HepG2 (cell line): ENCODE data around the gene THOC6. TPM values are rescaled to one million over a fixed set of nuclear protein-coding genes. Genes with fewer than 3 reads are reported as not detected.

Experiments
- ARID4A ChIP-seq: sonication (generic); formaldehyde crosslinking; IDR thresholded peaks from 2 replicates; pipeline ENCODE4 v1.5.0; 2020; ENCODE audit warnings: mild to moderate bottlenecking, missing genetic modification reagents, borderline replicate concordance
- ATRX ChIP-seq: sonication (generic); formaldehyde crosslinking; IDR thresholded peaks from 2 replicates; pipeline ENCODE4 v1.4.0; 2020; ENCODE audit warnings: missing genetic modification reagents, borderline replicate concordance
- IRF9 ChIP-seq: sonication (generic); formaldehyde crosslinking; IDR thresholded peaks from 2 replicates; pipeline ENCODE4 v1.8.0; 2022; ENCODE audit warnings: missing genetic modification reagents, mild to moderate bottlenecking, borderline replicate concordance
- ISL2 ChIP-seq: sonication (generic); formaldehyde crosslinking; IDR thresholded peaks from 2 replicates; pipeline ENCODE4 v1.5.0; 2020; ENCODE audit warnings: missing genetic modification reagents
- MLXIP ChIP-seq: sonication (generic); formaldehyde crosslinking; IDR thresholded peaks from 2 replicates; pipeline ENCODE4 v1.9.0; 2021; ENCODE audit warnings: missing genetic modification reagents, borderline replicate concordance
- UBTF ChIP-seq: sonication (generic); formaldehyde crosslinking; IDR thresholded peaks from 2 replicates; pipeline ENCODE4 v1.4.0; 2020; ENCODE audit warnings: mild to moderate bottlenecking, missing genetic modification reagents
- ZHX1 ChIP-seq: sonication (generic); formaldehyde crosslinking; IDR thresholded peaks from 2 replicates; pipeline ENCODE4 v1.8.1; 2022; ENCODE audit warnings: low read depth, mild to moderate bottlenecking, missing genetic modification reagents
- ZNF124 ChIP-seq: sonication (generic); formaldehyde crosslinking; IDR thresholded peaks from 2 replicates; pipeline ENCODE4 v1.4.0; 2020; ENCODE audit warnings: missing genetic modification reagents
- ZNF580 ChIP-seq: IDR thresholded peaks from 2 replicates; pipeline ENCODE4 v1.6.1; 2016; ENCODE audit warnings: low read depth, borderline replicate concordance
- ZNF841 ChIP-seq: sonication (generic); formaldehyde crosslinking; IDR thresholded peaks from 2 replicates; pipeline ENCODE4 v1.8.1; 2023; ENCODE audit warnings: missing genetic modification reagents, borderline replicate concordance
- ZNF883 ChIP-seq: sonication (generic); formaldehyde crosslinking; IDR thresholded peaks from 2 replicates; pipeline ENCODE4 v1.5.1; 2020; ENCODE audit warnings: mild to moderate bottlenecking, missing genetic modification reagents; ENCODE audit errors: not compliant biosample characterization
- polyA plus RNA-seq, 8 experiments: library from polyadenylated mRNA; depleted of rRNA in 3 of 8; stranded (reverse) in 7 of 8; unstranded in 1 of 8; fragments of >200 nt; fragmentation: Illumina TruSeq in 4 of 8; extraction: Trizol in 4 of 8; gene quantifications; 2 replicates each; pipeline versions ENCODE4 v1.2.1 to v1.2.3, GENCODE V29; 2011 to 2016; ENCODE audit warnings: low read depth in 4 of 8, missing spikeins in 1 of 8, mixed read lengths in 1 of 8; ENCODE audit not compliant: insufficient read depth in 1 of 8
- total RNA-seq, 5 experiments: library from RNA; depleted of rRNA; stranded (reverse); fragments of >200 nt; fragmentation: Illumina TruSeq; extraction: Trizol; gene quantifications; 2 replicates each; pipeline ENCODE4 v1.2.3, GENCODE V29; 2016; ENCODE audit warnings: low read depth in 1 of 5

THOC6 gene
- total and polyA plus RNA-seq, 2 of the 13 experiments (the other 11 are each of a cell fraction or from before 2014, with no cell fraction given): 32.1 to 37.0 TPM

- no peak; the same call in 1 of the 2 replicates for TF ChIP-seq ZHX1 (CRISPR knock-in tag)
- TF ChIP-seq ZNF580 (CRISPR knock-in tag): peak; percentile 97; the same call in 1 of the 2 replicates
- no peak for TF ChIP-seq MLXIP (CRISPR knock-in tag)
- TF ChIP-seq ATRX (CRISPR knock-in tag): no peak
- TF ChIP-seq ZNF124 (CRISPR knock-in tag): peak; percentile 88
- peak; percentile 45; the same call in 1 of the 2 replicates for TF ChIP-seq ZNF841 (CRISPR knock-in tag)
- peak; percentile 35; the same call in 1 of the 2 replicates for TF ChIP-seq UBTF (CRISPR knock-in tag)
- peak; percentile 90 for TF ChIP-seq ZNF883 (CRISPR knock-in tag)
- peak; percentile 75 for TF ChIP-seq ISL2 (CRISPR knock-in tag)
- TF ChIP-seq IRF9 (CRISPR knock-in tag): peak; percentile 85
- TF ChIP-seq ARID4A (CRISPR knock-in tag): peak; percentile 83; the same call in 1 of the 2 replicates
Measured at GRCh38 chr16:3023669-3024478, at the start of gene THOC6, which contains the start of gene HCFC1R1 (continued).
